Astrocyte of the cerebellum (primary cell): ENCODE measurements around the gene SPPL2B.

Experiments used
- DNase-seq: peaks from one replicate; pipeline ENCODE4 v3.0.0-alpha.2; 2011; ENCODE audit warnings: low read depth
- H3K4me3 ChIP-seq: 2 replicates; pipeline ENCODE4 v1.5.1; 2011; ENCODE audit warnings: mild to moderate bottlenecking, low read depth, low read length, moderate library complexity
- CTCF ChIP-seq: IDR thresholded peaks from 2 replicates; pipeline ENCODE4 v1.5.1; 2012; ENCODE audit warnings: low read length, low read depth, moderate library complexity, mild to moderate bottlenecking; ENCODE audit errors: missing control alignments
- in situ Hi-C: cut with HindIII; loops from 2 replicates; pipeline ENCODE4 v1.10.0; 2017; ENCODE audit warnings: low sequenced_read_pairs

Gene SPPL2B

GRCh38 chr19:2381148-2381820, 52.8 kb downstream of the SPPL2B start:
- in situ Hi-C loops: no loop called here
- TF ChIP-seq CTCF: no peak
- no peak overlapping the region for H3K4me3 ChIP-seq
- DNase-seq: no peak

- no peak for DNase-seq
- in situ Hi-C loops: no loop called here
- no peak for TF ChIP-seq CTCF
- no peak overlapping the region for H3K4me3 ChIP-seq
Measured at GRCh38 chr19:2382530-2383222, 54.2 kb downstream of the SPPL2B start.

GRCh38 chr19:2385053-2385721, 56.7 kb downstream of the SPPL2B start:
- in situ Hi-C loops: no loop called here
- TF ChIP-seq CTCF: no peak
- H3K4me3 ChIP-seq: no peak overlapping the region
- no peak for DNase-seq

- DNase-seq: no peak
- H3K4me3 ChIP-seq: no peak overlapping the region
- in situ Hi-C loops: no loop called here
- no peak for TF ChIP-seq CTCF
Measured at GRCh38 chr19:2387367-2388288, 59.1 kb downstream of the SPPL2B start.

GRCh38 chr19:2389594-2389993, 61.1 kb downstream of the SPPL2B start:
- no peak for TF ChIP-seq CTCF
- no peak for DNase-seq
- H3K4me3 ChIP-seq: no peak overlapping the region
- in situ Hi-C loops: no loop called here
